ENCODE measurements around the gene TRPM2. TPM values are rescaled to one million over a fixed set of nuclear protein-coding genes. Genes with fewer than 3 reads are reported as not detected.
"Not testable (repeated sequence)": the region's sequence is repeated elsewhere in the genome, so short reads cannot be mapped to it uniquely, and the experiment has no call there.

The TRPM2 gene
- total RNA-seq, 2 experiments from 2014 or later, result 6.5 to 6.8 TPM

- ChIA-PET POLR2A (no interaction called here), CTCF (no interaction called here)
Observed at GRCh38 chr21:44384968-44385367, 31.5 kb downstream of the TRPM2 start.

GRCh38 chr21:44389335-44389734 lies 35.9 kb downstream of the TRPM2 start:
- CTCF ChIA-PET, result no interaction called here
- POLR2A ChIA-PET, result no interaction called here

DNA sequence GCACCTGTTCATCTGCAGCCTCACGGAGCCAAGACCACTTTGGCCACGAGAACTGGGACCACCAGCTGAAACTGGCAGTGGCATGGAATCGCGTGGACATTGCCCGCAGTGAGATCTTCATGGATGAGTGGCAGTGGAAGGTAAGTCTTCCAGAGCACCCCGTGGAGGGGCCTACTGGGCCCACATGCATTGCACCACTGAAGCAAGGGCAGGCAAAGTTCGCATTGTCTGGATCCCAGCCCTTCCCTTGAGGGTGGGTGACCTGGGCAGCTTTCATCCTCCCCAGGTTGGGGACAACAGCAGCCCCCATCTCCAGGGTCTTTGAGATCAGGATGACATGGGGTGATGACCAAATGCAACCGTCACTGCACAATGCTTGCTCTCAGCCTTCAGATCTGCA lies 37.5 kb downstream of the TRPM2 start:
- CTCF ChIA-PET, result no interaction called here
- POLR2A ChIA-PET, result no interaction called here

DNA sequence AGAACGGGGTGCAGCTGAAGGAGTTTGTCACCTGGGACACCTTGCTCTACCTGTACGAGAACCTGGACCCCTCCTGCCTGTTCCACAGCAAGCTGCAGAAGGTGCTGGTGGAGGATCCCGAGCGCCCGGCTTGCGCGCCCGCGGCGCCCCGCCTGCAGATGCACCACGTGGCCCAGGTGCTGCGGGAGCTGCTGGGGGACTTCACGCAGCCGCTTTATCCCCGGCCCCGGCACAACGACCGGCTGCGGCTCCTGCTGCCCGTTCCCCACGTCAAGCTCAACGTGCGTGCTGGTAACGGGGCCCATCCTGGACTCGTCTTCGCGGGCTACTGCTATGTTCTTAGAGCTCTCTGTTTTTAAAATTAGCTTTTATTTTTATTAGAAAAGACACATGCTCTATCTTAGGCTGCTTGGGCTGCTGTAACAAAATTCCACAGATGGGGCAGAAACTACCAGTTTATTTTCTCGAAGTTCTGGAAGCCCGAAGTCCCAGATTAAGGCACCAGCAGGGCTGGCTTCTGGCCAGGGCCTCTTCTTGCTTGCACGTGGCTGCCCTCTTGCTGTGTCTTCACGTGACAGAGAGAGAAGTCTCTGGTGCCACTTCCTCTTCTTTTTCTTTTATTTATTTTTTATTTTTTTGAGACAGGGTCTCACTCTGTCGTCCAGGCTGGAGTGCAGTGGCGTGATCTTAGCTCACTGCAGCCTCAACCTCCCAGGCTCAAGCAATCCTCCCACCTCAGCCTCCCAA lies 38.1 kb downstream of the TRPM2 start:
- ChIA-PET CTCF (no interaction called here), POLR2A (no interaction called here)

DNA sequence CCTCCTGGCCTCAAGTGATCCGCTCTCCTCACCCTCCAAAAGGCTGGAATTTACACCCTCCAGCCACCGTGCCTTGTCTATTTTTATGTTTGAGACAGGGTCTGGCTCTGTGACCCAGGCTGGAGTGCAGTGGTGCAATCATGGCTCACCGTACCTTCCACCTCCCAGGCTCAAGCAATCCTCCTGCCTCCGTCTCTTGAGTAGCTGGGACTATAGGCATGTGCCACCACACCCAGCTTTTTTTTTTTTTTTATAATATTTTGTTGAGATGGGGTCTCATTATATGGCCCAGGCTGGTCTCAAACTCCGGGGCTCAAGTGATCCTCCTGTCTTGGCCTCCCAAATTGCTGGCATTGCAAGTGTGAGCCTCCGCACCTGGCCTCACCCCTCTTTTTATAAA lies 38.8 kb downstream of the TRPM2 start:
- CTCF ChIA-PET, result no interaction called here
- POLR2A ChIA-PET, result no interaction called here

DNA sequence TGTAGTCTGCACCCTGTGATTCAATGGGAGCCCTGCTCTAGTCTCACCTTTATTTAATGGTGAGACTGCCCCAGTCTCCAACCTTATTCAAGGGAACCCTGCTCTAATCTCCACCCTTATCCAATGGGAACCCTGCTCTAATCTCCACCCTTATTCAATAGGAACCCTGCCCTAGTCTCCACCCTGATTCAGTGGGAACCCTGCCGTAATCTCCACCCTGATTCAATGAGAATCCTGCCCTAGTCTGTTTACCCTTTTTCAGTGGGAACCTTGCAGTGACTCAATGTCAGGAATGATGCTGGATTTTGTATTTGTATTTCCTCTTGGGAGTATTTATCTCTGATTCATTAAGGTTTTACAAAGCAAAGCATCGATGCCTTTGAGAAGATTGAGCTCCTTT lies 39.5 kb downstream of the TRPM2 start:
- ChIA-PET POLR2A (no interaction called here), CTCF (no interaction called here)

- ChIA-PET CTCF (interaction anchor here (0.7 kb wide), 1 partner anchor 622 kb away, joined by 4 read pairs; no protein-coding TSS in a partner anchor), POLR2A (no interaction called here)
Observed at GRCh38 chr21:44394733-44395132, 41.3 kb downstream of the TRPM2 start.

DNA sequence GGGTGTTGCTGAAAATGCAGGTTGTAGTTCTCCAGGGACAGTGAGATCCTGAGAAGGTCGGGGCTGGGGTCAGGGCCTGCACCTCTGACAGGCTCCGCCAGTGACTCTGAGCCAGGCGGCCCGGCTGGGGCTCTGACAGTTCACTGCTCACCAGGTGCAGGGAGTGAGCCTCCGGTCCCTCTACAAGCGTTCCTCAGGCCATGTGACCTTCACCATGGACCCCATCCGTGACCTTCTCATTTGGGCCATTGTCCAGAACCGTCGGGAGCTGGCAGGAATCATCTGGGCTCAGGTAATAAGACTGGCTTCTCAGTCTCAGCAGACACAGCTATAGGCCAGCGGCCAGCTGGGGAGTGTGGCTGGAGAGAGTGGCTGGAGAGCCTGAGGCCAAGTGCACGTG lies 41.8 kb downstream of the TRPM2 start:
- ChIA-PET POLR2A (no interaction called here), CTCF (no interaction called here)

DNA sequence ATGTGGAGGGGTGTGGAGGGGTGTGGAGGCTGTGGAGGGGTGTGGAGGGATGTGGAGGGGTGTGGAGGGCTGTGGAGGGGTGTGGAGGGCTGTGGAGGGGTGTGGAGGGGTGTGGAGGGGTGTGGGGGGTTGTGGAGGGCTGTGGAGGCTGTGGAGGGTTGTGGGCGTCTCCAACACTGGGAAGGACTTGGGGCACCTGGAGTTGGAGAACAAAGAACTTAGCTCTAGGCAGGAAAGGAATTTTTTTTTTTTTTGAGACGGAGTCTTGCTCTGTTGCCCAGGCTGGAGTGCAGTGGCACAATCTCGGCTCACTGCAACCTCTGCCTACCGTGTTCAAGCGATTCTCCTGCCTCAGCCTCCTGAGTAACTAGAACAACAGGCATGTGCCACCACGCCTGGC lies 43.4 kb downstream of the TRPM2 start:
- POLR2A ChIA-PET, CTCF ChIA-PET: not testable (repeated sequence)

DNA sequence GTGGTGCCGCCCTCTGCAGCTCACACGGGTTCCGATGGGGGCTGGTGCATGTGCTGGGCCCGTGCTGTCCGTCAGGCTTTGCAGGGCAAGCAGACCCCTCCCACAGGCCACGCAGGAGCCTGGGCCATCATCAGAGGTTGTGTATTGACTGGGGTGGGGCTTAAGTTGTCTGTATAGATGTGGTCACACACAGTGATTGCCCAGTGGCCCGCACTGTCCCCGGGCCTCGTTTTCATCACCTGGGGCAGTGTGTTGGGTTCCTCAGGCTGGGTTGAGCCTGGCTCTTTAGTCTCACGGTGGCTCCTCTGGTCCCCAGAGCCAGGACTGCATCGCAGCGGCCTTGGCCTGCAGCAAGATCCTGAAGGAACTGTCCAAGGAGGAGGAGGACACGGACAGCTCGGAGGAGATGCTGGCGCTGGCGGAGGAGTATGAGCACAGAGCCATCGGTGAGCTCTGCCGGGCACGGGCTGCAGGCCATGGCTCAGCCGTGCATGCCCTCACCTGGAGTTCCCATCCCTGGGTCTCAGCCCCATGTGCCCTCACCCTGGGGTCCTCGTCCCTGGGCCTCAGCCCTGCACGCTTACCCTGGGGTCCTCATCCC lies 44.1 kb downstream of the TRPM2 start:
- ChIA-PET POLR2A (no interaction called here), CTCF (no interaction called here)

- CTCF ChIA-PET, result no interaction called here
- POLR2A ChIA-PET, result no interaction called here
Observed at GRCh38 chr21:44398499-44398898, 45.1 kb downstream of the TRPM2 start.

DNA sequence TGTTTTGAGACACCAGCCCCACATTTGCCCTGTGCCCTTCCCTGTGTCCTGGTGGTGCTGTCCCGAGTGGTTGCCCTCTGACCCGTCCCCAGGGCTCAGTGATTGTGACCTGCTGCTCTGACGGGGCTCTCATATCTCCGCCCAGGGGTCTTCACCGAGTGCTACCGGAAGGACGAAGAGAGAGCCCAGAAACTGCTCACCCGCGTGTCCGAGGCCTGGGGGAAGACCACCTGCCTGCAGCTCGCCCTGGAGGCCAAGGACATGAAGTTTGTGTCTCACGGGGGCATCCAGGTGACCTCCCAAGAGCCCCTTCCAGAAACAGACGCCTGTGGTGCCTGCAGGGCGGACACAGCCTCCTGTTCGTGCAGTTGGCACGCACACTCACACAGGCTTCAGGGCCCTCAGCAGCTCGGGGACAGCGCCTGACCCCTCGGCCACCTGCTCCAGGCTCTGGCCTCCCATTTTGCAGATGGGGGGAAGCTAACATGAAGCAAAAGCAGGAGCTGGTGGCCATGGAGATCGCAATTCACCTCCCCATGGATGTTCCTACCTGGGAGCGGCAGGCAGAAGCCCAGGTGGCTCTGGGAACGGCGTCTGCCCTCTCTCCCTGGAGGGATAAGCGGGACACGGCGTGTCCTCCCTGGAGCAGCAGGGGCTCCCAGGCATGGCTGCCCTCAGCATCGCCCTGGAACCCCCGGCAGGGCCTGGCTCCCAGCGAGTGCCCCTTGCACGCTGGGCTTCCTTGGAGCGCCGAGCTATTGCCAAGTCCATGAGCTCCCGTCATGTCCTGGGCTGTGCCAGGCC lies 45.9 kb downstream of the TRPM2 start:
- CTCF ChIA-PET, result no interaction called here
- POLR2A ChIA-PET, result interaction anchor here (0.6 kb wide), 1 partner anchor 138 kb away, joined by 3 read pairs; the partner anchor contains the start of gene DNMT3L

DNA sequence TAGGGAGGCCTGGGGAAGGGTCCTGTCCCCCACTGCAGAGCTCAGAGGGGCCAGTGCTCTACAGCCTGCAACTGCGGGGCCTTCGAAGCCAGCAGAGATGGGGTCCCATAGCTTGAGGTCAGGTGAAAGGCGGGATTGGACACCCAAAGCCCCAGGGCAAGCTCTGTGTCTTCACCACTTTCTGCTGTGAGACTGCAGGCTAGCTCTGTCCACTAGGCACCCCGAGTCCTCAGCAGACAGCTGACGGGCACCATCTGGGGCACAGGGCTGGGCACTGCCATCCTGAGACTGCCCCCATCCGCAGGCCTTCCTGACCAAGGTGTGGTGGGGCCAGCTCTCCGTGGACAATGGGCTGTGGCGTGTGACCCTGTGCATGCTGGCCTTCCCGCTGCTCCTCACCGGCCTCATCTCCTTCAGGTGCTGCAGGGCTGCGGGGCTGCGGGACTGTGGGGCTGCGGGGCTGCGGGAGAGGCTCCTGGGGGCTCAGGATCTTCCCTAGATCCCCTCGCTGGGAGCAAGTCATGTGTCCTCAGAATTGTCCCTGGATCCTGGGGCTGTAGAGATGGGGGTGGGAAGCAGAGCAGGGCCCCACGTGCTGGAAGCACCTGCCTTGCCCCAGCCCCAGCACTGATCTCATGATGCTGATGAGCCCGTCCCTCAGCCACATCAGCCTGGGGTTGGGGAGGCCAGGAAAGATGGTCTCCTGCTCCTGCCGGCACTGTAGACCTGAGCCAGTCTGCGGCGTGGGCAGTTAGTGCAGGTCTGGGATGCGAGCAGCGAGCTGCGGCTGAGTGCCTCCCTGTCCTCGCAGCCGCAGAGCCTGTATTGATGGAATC lies 46.8 kb downstream of the TRPM2 start:
- POLR2A ChIA-PET, result interaction anchor here (0.5 to 0.6 kb wide), 2 partner anchors 45 to 138 kb away, joined by 3 to 4 read pairs; partner anchors contain the start of gene DNMT3L
- CTCF ChIA-PET, result no interaction called here

GRCh38 chr21:44400791-44401385 lies 47.5 kb downstream of the TRPM2 start:
- ChIA-PET CTCF (no interaction called here), POLR2A (no interaction called here)

DNA sequence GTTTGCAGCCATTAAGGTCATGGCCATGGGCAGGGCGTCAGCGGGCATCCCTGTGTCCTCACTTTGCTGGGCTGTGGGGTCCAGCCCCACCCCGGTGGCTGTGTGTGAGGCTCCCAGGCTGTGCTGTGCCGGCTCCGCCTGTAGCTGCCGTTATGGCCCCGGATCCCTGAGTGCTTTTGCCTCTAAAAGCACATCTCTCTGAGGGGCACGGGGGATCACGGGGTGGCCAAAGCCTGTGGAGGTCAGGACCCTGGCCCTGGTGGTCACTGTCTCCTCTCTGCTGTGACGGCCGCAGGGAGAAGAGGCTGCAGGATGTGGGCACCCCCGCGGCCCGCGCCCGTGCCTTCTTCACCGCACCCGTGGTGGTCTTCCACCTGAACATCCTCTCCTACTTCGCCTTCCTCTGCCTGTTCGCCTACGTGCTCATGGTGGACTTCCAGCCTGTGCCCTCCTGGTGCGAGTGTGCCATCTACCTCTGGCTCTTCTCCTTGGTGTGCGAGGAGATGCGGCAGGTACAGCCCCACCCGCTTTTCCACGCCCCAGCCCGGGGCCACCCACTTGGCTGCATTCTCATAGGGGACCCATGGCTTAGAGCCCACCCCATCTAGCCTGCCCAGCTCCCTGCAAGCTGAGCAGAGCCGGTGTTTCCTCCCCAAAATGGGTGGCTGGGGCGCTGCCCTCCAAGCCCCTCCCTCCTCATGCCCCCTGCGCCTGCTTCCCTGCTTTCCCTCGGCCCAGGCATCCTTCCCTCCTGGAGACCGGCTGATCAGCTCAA lies 48.2 kb downstream of the TRPM2 start:
- POLR2A ChIA-PET, result no interaction called here
- CTCF ChIA-PET, result no interaction called here

GRCh38 chr21:44402323-44403105 lies 49.1 kb downstream of the TRPM2 start:
- ChIA-PET POLR2A (no interaction called here), CTCF (no interaction called here)

GRCh38 chr21:44403106-44404020 lies 49.9 kb downstream of the TRPM2 start:
- CTCF ChIA-PET, result no interaction called here
- POLR2A ChIA-PET, result no interaction called here
